Endothelial cell of umbilical vein (primary cell): ENCODE measurements around the gene PODXL2. TPM values are rescaled to one million over a fixed set of nuclear protein-coding genes. Genes with fewer than 3 reads are reported as not detected.

Experiments used
- BruUV-seq: library from RNA; stranded (reverse); fragments of 400-500 nt; replicated peaks from 2 replicates; lab custom pipeline; 2021; lab: Mats Ljungman, UMichigan
- CTCF ChIA-PET: fragments of 300-600, 350-600 bp; sonication (Branson Sonifier 250); formaldehyde crosslinking; loops from one replicate; lab custom pipeline; 2021; ENCODE audit warnings: antibody characterized with exemption, inconsistent platforms; lab: Charles Lee
- POLR2A ChIA-PET: fragments of 300-600, 350-600 bp; sonication (Branson Sonifier 250); formaldehyde crosslinking; loops from one replicate; lab custom pipeline; 2021; ENCODE audit warnings: antibody characterized with exemption, inconsistent platforms; lab: Charles Lee
- DNase-seq: peaks from one replicate; pipeline ENCODE4 v3.0.0-alpha.2; 2011; ENCODE audit warnings: low read depth, low spot score
- FAIRE-seq: peaks from 2 replicates; lab custom pipeline; 2011; peaks lifted over from hg19 to GRCh38; lab: Jason Lieb, UNC
- H2AFZ ChIP-seq: 2 replicates; pipeline ENCODE4 v1.6.0; 2012; ENCODE audit warnings: low read depth, low read length, control low read depth, inconsistent platforms
- H3K27ac ChIP-seq: 2 replicates; pipeline ENCODE4 v1.5.1; 2011; ENCODE audit warnings: low read depth, mild to moderate bottlenecking, control low read depth, low read length, moderate library complexity; ENCODE audit not compliant: insufficient read depth
- H3K27me3 ChIP-seq, 2 experiments: 2 replicates each; pipeline versions ENCODE4 v1.6.0 to v1.6.1; 2011; ENCODE audit warnings: low read length in 2 of 2, mixed read lengths in 1 of 2; ENCODE audit not compliant: control insufficient read depth in 2 of 2, insufficient read depth in 2 of 2
- H3K36me3 ChIP-seq, 2 experiments: 2 replicates in 1 of 2; 3 replicates in 1 of 2; pipeline ENCODE4 v1.5.1; 2011; ENCODE audit warnings: low read length in 2 of 2, mild to moderate bottlenecking in 1 of 2, moderate library complexity in 1 of 2; ENCODE audit not compliant: control insufficient read depth in 2 of 2, insufficient read depth in 2 of 2; ENCODE audit errors: extremely low read depth in 1 of 2
- H3K4me1 ChIP-seq: 3 replicates; pipeline ENCODE4 v1.5.1; 2011; ENCODE audit warnings: mild to moderate bottlenecking, low read length; ENCODE audit not compliant: control insufficient read depth, insufficient read depth; ENCODE audit errors: extremely low read depth
- H3K4me2 ChIP-seq: 2 replicates; pipeline ENCODE4 v1.6.1; 2011; ENCODE audit warnings: low read length, control low read depth, mixed read lengths; ENCODE audit not compliant: insufficient read depth
- H3K4me3 ChIP-seq, 3 experiments: fragments of 200-600 bp in 1 of 3; sonication (generic), shearing (Covaris generic) in 1 of 3; replicated peaks in 1 of 3; 2 replicates each; pipeline ENCODE4 v1.5.1; 2011 to 2016; ENCODE audit warnings: control low read depth in 3 of 3, low read length in 3 of 3, mild to moderate bottlenecking in 2 of 3, inconsistent platforms in 1 of 3, low read depth in 1 of 3, moderate library complexity in 1 of 3; ENCODE audit not compliant: insufficient read depth in 1 of 3
- H3K79me2 ChIP-seq: 2 replicates; pipeline ENCODE4 v1.6.0; 2012; ENCODE audit warnings: low read length, inconsistent platforms; ENCODE audit not compliant: control insufficient read depth, insufficient read depth
- H3K9ac ChIP-seq: replicated peaks from 2 replicates; pipeline ENCODE3; 2011; ENCODE audit warnings: low read length, control low read depth; ENCODE audit not compliant: insufficient read depth; ENCODE audit errors: extremely low read depth
- H3K9me1 ChIP-seq: replicated peaks from 3 replicates; pipeline ENCODE4 v1.6.0; 2011; ENCODE audit warnings: mild to moderate bottlenecking, low read length; ENCODE audit not compliant: control insufficient read depth, insufficient read depth; ENCODE audit errors: extremely low read depth
- H3K9me3 ChIP-seq: replicated peaks from 2 replicates; pipeline ENCODE4 v1.5.1; 2012; ENCODE audit warnings: low read length, inconsistent platforms; ENCODE audit not compliant: control insufficient read depth, insufficient read depth
- H4K20me1 ChIP-seq: replicated peaks from 2 replicates; pipeline ENCODE3; 2011; ENCODE audit warnings: mild to moderate bottlenecking, low read length; ENCODE audit not compliant: control insufficient read depth, insufficient read depth; ENCODE audit errors: extremely low read depth
- EZH2 ChIP-seq: IDR thresholded peaks from 2 replicates; pipeline ENCODE4 v1.6.1; 2012; ENCODE audit warnings: borderline replicate concordance, low read depth, mild to moderate bottlenecking, moderate library complexity, low read length, inconsistent platforms; ENCODE audit not compliant: severe bottlenecking
- FOS ChIP-seq: IDR thresholded peaks from 2 replicates; pipeline ENCODE4 v1.6.1; 2011; ENCODE audit warnings: mild to moderate bottlenecking, low read length, moderate library complexity, borderline replicate concordance; ENCODE audit not compliant: insufficient read depth
- GATA2 ChIP-seq: IDR thresholded peaks from 2 replicates; pipeline ENCODE4 v1.7.0; 2011; ENCODE audit warnings: low read depth, mild to moderate bottlenecking, moderate library complexity, mixed read lengths, low read length; ENCODE audit not compliant: insufficient read length, insufficient read depth
- JUN ChIP-seq: IDR thresholded peaks from 2 replicates; pipeline ENCODE4 v1.6.1; 2011; ENCODE audit warnings: borderline replicate concordance, low read depth; ENCODE audit not compliant: insufficient read length, insufficient read depth
- MYC ChIP-seq: IDR thresholded peaks from one replicate; pipeline ENCODE4 v1.6.1; 2011; ENCODE audit warnings: mild to moderate bottlenecking, low read depth, low read length
- POLR2A ChIP-seq: IDR thresholded peaks from 2 replicates; pipeline ENCODE4 v1.6.1; 2012; ENCODE audit warnings: low read depth, mild to moderate bottlenecking, control low read depth, low read length
- POLR2AphosphoS5 ChIP-seq: IDR thresholded peaks from 2 replicates; pipeline ENCODE4 v1.6.1; 2012; ENCODE audit warnings: low read depth, mild to moderate bottlenecking, control low read depth, low read length, moderate library complexity; ENCODE audit not compliant: insufficient read depth
- dilution Hi-C: fragments of 300-500 bp; cut with MboI; formaldehyde crosslinking; loops from one replicate; pipeline ENCODE4 v1.15.0; 2019; ENCODE audit warnings: low sequenced_read_pairs; ENCODE audit not compliant: extremely low pct_ligation_motif_present
- intact Hi-C: fragments of 100-400 bp; cut with micrococcal nuclease; formaldehyde crosslinking; loops from one replicate; pipeline ENCODE4 v1.10.0; 2022
- polyA plus RNA-seq, 4 experiments: library from polyadenylated mRNA; depleted of rRNA in 3 of 4; stranded (reverse) in 3 of 4; unstranded in 1 of 4; fragments of >200 nt; gene quantifications; 2 replicates each; pipeline versions ENCODE4 v1.2.1 to v1.2.3, GENCODE V29; 2011 to 2012; ENCODE audit warnings: missing spikeins in 1 of 4
- total RNA-seq: library from RNA; stranded (reverse); gene quantifications from 2 replicates; pipeline ENCODE4 v1.2.3, GENCODE V29; 2021
- TF ChIP-seq, protein P1 (sequence below): IDR thresholded peaks from 2 replicates; pipeline ENCODE4 v1.6.1; 2011; ENCODE audit not compliant: insufficient read depth, insufficient read length
- TF ChIP-seq, protein P2 (sequence below), 2 donors: IDR thresholded peaks; 1 replicate in 1 of 2; 2 replicates in 1 of 2; pipeline ENCODE4 v1.5.1; 2011; ENCODE audit warnings: low read length in 2 of 2, mild to moderate bottlenecking in 2 of 2, moderate library complexity in 2 of 2, control low read depth in 1 of 2, inconsistent platforms in 1 of 2, low read depth in 1 of 2; ENCODE audit not compliant: insufficient read depth in 1 of 2; ENCODE audit errors: extremely low read depth in 1 of 2

PODXL2 gene
- total and polyA plus RNA-seq, 2 donors (not counting 3 experiments of a cell fraction or from before 2014, with no cell fraction given): 5.5 to 6.5 TPM

DNA sequence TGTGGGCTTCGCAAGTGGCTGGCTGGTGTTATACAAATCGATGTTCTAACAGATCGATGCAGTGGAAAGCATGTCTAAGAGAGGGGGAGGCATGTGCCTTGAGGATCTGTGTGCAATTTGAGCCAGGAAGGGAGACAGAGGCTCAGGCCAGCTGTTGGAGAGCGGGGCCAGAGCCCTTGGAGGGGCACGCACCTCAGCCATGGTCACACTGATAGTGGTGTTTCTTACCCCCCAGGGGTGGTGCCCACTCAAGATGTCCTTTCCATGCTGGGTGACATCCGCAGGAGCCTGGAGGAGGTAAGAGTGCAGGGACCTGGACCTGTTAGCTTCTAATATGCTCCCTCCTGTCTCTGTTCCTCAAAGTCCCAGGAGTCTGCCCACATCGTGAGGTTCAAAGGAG is 39.9 kb downstream of the PODXL2 start:
- peaks cover 5% of the 10 kb centered on the region for H3K4me1 ChIP-seq
- H3K4me3 ChIP-seq: no peak overlapping the region
- H3K79me2 ChIP-seq: no peaks in the 10 kb centered on the region
- intact Hi-C loops: no loop called here
- POLR2A ChIA-PET: no interaction called here
- H3K27ac ChIP-seq: no peak overlapping the region
- no peak overlapping the region for H3K9ac ChIP-seq
- no peak for FAIRE-seq
- BruUV-seq: no TSS peak
- TF ChIP-seq EZH2 (no peak), POLR2A (no peak), GATA2 (no peak), FOS (no peak), JUN (no peak), POLR2AphosphoS5 (no peak), MYC (no peak)
- TF ChIP-seq, protein P1, sequence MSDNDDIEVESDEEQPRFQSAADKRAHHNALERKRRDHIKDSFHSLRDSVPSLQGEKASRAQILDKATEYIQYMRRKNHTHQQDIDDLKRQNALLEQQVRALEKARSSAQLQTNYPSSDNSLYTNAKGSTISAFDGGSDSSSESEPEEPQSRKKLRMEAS: no peak
- TF ChIP-seq, protein P2, sequence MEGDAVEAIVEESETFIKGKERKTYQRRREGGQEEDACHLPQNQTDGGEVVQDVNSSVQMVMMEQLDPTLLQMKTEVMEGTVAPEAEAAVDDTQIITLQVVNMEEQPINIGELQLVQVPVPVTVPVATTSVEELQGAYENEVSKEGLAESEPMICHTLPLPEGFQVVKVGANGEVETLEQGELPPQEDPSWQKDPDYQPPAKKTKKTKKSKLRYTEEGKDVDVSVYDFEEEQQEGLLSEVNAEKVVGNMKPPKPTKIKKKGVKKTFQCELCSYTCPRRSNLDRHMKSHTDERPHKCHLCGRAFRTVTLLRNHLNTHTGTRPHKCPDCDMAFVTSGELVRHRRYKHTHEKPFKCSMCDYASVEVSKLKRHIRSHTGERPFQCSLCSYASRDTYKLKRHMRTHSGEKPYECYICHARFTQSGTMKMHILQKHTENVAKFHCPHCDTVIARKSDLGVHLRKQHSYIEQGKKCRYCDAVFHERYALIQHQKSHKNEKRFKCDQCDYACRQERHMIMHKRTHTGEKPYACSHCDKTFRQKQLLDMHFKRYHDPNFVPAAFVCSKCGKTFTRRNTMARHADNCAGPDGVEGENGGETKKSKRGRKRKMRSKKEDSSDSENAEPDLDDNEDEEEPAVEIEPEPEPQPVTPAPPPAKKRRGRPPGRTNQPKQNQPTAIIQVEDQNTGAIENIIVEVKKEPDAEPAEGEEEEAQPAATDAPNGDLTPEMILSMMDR (IDR thresholded peaks at IDR 0.05; ENCODE audit: extremely low read depth in 1 of 2, insufficient read depth in 1 of 2, low read depth in 1 of 2, low read length in 2 of 2): no peak
- CTCF ChIA-PET: no interaction called here
- no peak overlapping the region for H2AFZ ChIP-seq
- dilution Hi-C loops: no loop called here
- DNase-seq: no peak
- H3K9me1 ChIP-seq: no peaks in the 10 kb centered on the region
- no peaks in the 10 kb centered on the region for H3K27me3 ChIP-seq
- H4K20me1 ChIP-seq: no peaks in the 10 kb centered on the region
- no peaks in the 10 kb centered on the region for H3K36me3 ChIP-seq
- H3K9me3 ChIP-seq: no peaks in the 10 kb centered on the region
- no peak overlapping the region for H3K4me2 ChIP-seq
